ENCODE results near the gene RAD51B. TPM values are rescaled to one million over a fixed set of nuclear protein-coding genes. Genes with fewer than 3 reads are reported as not detected.
A peak's percentile ranks its signal among the peaks of the same experiment; 100 is the strongest.

RAD51B gene
- total RNA-seq (2021) (29.9 and 30.8 TPM in 2 replicates), Bru-seq, nascent RNA (percentile 59 among the genes with signal in this experiment), BruChase-seq, experiment 1, labeled RNA remaining after a 2-hour chase (percentile 76 among the genes with signal in this experiment), BruChase-seq, experiment 2, labeled RNA remaining after a 6-hour chase (percentile 60 among the genes with signal in this experiment)
- long read RNA-seq, partial matches to known transcripts, result 0 of 11 reads
- long read RNA-seq, other reads (novel, unspliced or antisense), result 10 of 11 reads

DNA sequence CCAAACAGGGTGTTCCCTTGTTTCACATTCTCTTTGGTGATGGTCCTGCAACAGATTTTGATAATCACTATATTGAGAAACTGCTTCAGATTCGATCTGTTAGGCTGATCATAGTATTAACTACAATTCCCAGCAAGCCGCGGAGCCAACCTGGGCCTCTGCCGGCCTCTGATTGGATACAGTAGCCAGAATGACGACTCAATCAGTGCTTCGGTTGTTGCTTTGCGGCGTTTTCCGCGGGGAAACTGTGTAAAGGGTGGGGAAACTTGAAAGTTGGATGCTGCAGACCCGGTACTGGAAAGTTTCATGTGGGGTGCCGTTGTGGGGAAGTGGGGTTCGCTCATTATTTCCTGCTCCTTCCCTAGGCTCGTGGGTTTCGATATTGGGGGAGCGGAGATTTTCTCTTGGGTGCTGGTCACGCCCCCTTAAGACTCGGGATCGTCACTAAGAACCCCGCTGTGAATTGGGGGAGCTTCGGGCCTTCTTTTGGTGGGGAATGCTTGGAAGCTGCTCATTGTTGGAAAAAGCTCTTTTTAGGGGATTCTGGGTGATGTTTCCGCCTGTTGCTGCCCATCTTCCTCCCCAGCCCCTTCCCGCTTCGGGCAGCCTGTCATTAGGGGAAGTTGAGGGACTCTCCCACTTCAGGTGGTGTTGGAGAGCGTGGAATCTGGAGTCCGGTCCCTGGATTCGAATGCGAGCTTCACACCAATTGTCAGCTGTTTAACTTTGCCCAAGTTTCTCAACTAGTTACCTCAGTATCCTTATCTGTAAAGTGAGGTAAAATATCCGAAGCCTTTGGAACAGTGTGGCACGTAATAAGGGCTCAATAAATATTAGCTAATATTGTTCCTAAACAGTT is at the start of gene RAD51B:
Gene RAD51B (plus strand): TSS at position 217 of the 859 bp plus-strand sequence.
- Histone ChIP-seq H3K36me3 (ENCODE audit: low read depth) (no peaks in the 10 kb centered on the region), H3K9me2 (ENCODE audit: insufficient read depth) (no peaks in the 10 kb centered on the region), H4K20me1 (ENCODE audit: insufficient read depth) (no peaks in the 10 kb centered on the region), H3K79me2 (ENCODE audit: low read depth) (peaks cover 19% of the 10 kb centered on the region), H3K27ac (no peak within 1 kb of the TSS), H3F3A (ENCODE audit: insufficient read depth, low read depth) (no peaks in the 10 kb centered on the region; the same call in 1 of the 2 replicates), H3K27me3 (ENCODE audit: insufficient read depth, low read depth) (no peaks in the 10 kb centered on the region), H3K4me3 (peak within 1 kb of the TSS; percentile 79), H3K9me3 (ENCODE audit: insufficient read depth, low read depth) (no peaks in the 10 kb centered on the region), H3K4me1 (replicated peaks; ENCODE audit: insufficient read depth) (peaks cover 20% of the 10 kb centered on the region), H3K4me2 (peak within 1 kb of the TSS; percentile 90), H2AFZ (peak within 1 kb of the TSS; percentile 99)
- peak; percentile 67 to 77 for DNase-seq
- no peak for TF ChIP-seq EZH2 (IDR thresholded peaks at IDR 0.05; ENCODE audit: low read depth)
- TF ChIP-seq, protein P1, sequence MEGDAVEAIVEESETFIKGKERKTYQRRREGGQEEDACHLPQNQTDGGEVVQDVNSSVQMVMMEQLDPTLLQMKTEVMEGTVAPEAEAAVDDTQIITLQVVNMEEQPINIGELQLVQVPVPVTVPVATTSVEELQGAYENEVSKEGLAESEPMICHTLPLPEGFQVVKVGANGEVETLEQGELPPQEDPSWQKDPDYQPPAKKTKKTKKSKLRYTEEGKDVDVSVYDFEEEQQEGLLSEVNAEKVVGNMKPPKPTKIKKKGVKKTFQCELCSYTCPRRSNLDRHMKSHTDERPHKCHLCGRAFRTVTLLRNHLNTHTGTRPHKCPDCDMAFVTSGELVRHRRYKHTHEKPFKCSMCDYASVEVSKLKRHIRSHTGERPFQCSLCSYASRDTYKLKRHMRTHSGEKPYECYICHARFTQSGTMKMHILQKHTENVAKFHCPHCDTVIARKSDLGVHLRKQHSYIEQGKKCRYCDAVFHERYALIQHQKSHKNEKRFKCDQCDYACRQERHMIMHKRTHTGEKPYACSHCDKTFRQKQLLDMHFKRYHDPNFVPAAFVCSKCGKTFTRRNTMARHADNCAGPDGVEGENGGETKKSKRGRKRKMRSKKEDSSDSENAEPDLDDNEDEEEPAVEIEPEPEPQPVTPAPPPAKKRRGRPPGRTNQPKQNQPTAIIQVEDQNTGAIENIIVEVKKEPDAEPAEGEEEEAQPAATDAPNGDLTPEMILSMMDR (conservative IDR thresholded peaks at IDR 0.05), result no peak
- TSS peak; percentile 56 for BruUV-seq (replicated peaks)
- CTCF ChIA-PET, result no interaction called here
- POLR2A ChIA-PET (ENCODE audit: unreplicated experiment), result no interaction called here
- intact Hi-C loops (cut with micrococcal nuclease; ENCODE audit: unreplicated experiment), result no loop called here

DNA sequence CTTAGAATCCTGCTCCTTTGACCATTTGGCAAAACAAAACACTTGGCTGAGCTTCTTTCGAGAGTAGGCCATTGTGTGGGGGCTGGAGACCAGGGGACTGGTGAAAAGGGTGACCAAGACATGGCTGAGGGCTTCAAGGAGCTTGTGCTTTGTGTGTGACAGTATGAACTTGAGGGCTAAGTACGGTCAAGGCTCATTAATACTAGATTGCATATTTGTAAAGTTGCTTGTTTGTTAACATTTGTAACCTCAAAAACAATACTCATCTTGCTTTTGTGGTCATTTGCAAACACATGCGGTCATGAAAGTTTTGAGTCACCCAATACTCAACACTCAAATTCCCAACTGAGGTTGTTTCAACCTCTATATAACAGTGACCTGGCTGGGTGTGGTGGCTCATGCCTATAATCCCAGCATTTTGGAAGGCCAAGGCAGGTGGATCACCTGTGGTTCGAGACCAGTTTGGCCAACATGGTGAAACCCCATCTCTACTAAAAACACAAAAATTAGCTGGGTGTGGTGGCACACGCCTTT is 45.7 kb upstream of the RAD51B start:
- Histone ChIP-seq H3K27me3 (ENCODE audit: insufficient read depth, low read depth) (no peaks in the 10 kb centered on the region), H3K4me3 (no peak overlapping the region), H3K27ac (no peak overlapping the region), H3F3A (ENCODE audit: insufficient read depth, low read depth) (peaks cover 4% of the 10 kb centered on the region; the same call in 1 of the 2 replicates), H3K9me2 (ENCODE audit: insufficient read depth) (no peaks in the 10 kb centered on the region), H3K36me3 (ENCODE audit: low read depth) (peaks cover 24% of the 10 kb centered on the region; the same call in 1 of the 2 replicates), H3K79me2 (ENCODE audit: low read depth) (no peaks in the 10 kb centered on the region), H3K9me3 (ENCODE audit: insufficient read depth, low read depth) (no peaks in the 10 kb centered on the region), H3K4me2 (no peak overlapping the region), H3K4me1 (replicated peaks; ENCODE audit: insufficient read depth) (peaks cover 4% of the 10 kb centered on the region; the same call in 1 of the 2 replicates), H4K20me1 (ENCODE audit: insufficient read depth) (no peaks in the 10 kb centered on the region), H2AFZ (no peak overlapping the region)
- intact Hi-C loops (cut with micrococcal nuclease; ENCODE audit: unreplicated experiment), result no loop called here
- BruUV-seq (replicated peaks), result no TSS peak
- peak in 1 of 2 experiments; percentile 70 for DNase-seq
- POLR2A ChIA-PET (ENCODE audit: unreplicated experiment), result interaction anchor here (0.6 kb wide), 1 partner anchor 22 kb away, joined by 3 read pairs; no protein-coding TSS in a partner anchor
- TF ChIP-seq, protein P1 (conservative IDR thresholded peaks at IDR 0.05), result no peak
- no peak for TF ChIP-seq EZH2 (IDR thresholded peaks at IDR 0.05; ENCODE audit: low read depth)
- CTCF ChIA-PET, result no interaction called here

DNA sequence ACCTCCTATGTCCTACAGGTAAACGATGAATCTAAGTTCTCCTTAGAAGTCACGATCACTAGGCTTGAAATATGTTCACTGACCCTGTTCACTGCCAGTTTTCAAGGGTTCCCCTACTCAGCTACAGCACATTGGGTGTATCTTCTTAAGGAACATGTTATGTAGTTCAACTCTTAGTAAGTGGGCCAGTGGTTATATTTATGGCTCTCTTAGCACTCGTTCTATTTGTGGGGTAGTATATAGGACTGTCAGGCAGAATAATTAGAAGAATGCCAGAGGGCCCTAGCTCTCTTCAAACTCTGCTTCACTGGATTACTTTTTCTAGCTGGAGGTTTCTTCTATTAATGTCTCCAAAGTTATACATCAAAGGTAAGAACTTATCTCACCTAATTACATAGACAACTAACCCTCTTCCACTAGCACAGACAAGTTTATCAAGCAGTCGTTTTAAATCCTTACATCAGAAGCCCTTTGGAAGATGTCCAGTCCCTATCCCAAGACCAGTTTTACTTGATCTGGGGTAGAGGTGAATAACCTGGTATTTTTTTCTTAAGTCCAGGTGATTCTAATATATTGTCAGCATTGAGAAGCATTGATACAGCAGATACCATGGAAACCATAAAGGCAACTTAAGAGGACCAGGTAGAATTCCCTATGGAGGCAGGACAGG is 42.8 kb upstream of the RAD51B start:
- H3K27me3 ChIP-seq (ENCODE audit: insufficient read depth, low read depth), result no peaks in the 10 kb centered on the region
- no peak overlapping the region for H2AFZ ChIP-seq
- intact Hi-C loops (cut with micrococcal nuclease; ENCODE audit: unreplicated experiment), result no loop called here
- H3K79me2 ChIP-seq (ENCODE audit: low read depth), result no peaks in the 10 kb centered on the region
- H3K36me3 ChIP-seq (ENCODE audit: low read depth), result peaks cover 32% of the 10 kb centered on the region
- peaks cover 4% of the 10 kb centered on the region; the same call in 1 of the 2 replicates for H3K4me1 ChIP-seq (replicated peaks; ENCODE audit: insufficient read depth)
- no peak for DNase-seq
- H3K4me3 ChIP-seq, result no peak overlapping the region
- CTCF ChIA-PET, result no interaction called here
- no peaks in the 10 kb centered on the region for H3K9me2 ChIP-seq (ENCODE audit: insufficient read depth)
- no peaks in the 10 kb centered on the region for H3K9me3 ChIP-seq (ENCODE audit: insufficient read depth, low read depth)
- no peaks in the 10 kb centered on the region for H4K20me1 ChIP-seq (ENCODE audit: insufficient read depth)
- TF ChIP-seq, protein P1 (conservative IDR thresholded peaks at IDR 0.05), result no peak
- TF ChIP-seq EZH2 (IDR thresholded peaks at IDR 0.05; ENCODE audit: low read depth), result no peak
- H3K4me2 ChIP-seq, result no peak overlapping the region
- no peak overlapping the region for H3K27ac ChIP-seq
- POLR2A ChIA-PET (ENCODE audit: unreplicated experiment), result no interaction called here
- no TSS peak for BruUV-seq (replicated peaks)
- peaks cover 4% of the 10 kb centered on the region; the same call in 1 of the 2 replicates for H3F3A ChIP-seq (ENCODE audit: insufficient read depth, low read depth)
